ENCODE results near the gene TTC31. TPM values are rescaled to one million over a fixed set of nuclear protein-coding genes. Genes with fewer than 3 reads are reported as not detected.

Gene TTC31
- total RNA-seq, 8 experiments from 2014 or later, result 4.0 to 23.5 (median 10.2) TPM

- H3K4me3 ChIP-seq, result peak within 1 kb of the TSS; percentile 71 to 92 (median 81)
- WGBS, 10 experiments, result 0 to 8% (median 0%) methylated on average over 1 to 5 of the region's 56 CpGs; no CpG with 5 or more reads in 3 of the 10 experiments
- peak within 1 kb of the TSS; percentile 99 to 100 for H3K27ac ChIP-seq
- ATAC-seq (replicated peaks in 6 of 8), result peak; percentile 74 to 91 (median 86)
- H3K4me1 ChIP-seq (replicated peaks in 1 of 2), result peaks cover 16 to 18% of the 10 kb centered on the region in 2 donors
- in situ Hi-C loops (cut with MboI; ENCODE audit: low pct_unique_long_range_greater_than_20kb in 2 of 9, low sequenced_read_pairs in 9 of 9, unreplicated experiment in 9 of 9), result no loop called here
Measured at GRCh38 chr2:74507145-74507925, 24.5 kb downstream of the TTC31 start, which contains the start of gene PCGF1. Gene PCGF1, minus strand, starts transcription at chr2:74507695. Its CDS starts 27 bp downstream, at chr2:74507668.

GRCh38 chr2:74507926-74508520 is 25.1 kb downstream of the TTC31 start:
- ATAC-seq (replicated peaks in 6 of 8), result peak; percentile 9 to 58 (median 53)
- H3K27ac ChIP-seq, result peak overlapping the region; percentile 99 to 100

GRCh38 chr2:74510272-74510671 is 27.4 kb downstream of the TTC31 start:
- no peak overlapping the region for H3K27ac ChIP-seq
- 14 to 100% (median 72%) methylated on average over 1 to 4 of the region's 4 CpGs for WGBS, 10 experiments
- no peak for ATAC-seq (replicated peaks in 6 of 8)
- H3K4me1 ChIP-seq (replicated peaks in 1 of 2), result peaks cover 12 to 13% of the 10 kb centered on the region in 2 donors
- in situ Hi-C loops (cut with MboI; ENCODE audit: low pct_unique_long_range_greater_than_20kb in 2 of 9, low sequenced_read_pairs in 9 of 9, unreplicated experiment in 9 of 9), result no loop called here
- no peak overlapping the region for H3K4me3 ChIP-seq

More at GRCh38 chr2:74507926-74508520, 25.1 kb downstream of the TTC31 start:
- peak overlapping the region; percentile 71 to 92 (median 81) for H3K4me3 ChIP-seq
- WGBS, 10 experiments, result 0 to 100% (median 8%) methylated on average over 2 to 11 of the region's 38 CpGs; no CpG with 5 or more reads in 1 of the 10 experiments
- in situ Hi-C loops (cut with MboI; ENCODE audit: low pct_unique_long_range_greater_than_20kb in 2 of 9, low sequenced_read_pairs in 9 of 9, unreplicated experiment in 9 of 9), result no loop called here
- peaks cover 13 to 16% of the 10 kb centered on the region in 2 donors for H3K4me1 ChIP-seq (replicated peaks in 1 of 2)

GRCh38 chr2:74511104-74511989 is 28.5 kb downstream of the TTC31 start:
- in situ Hi-C loops (cut with MboI; ENCODE audit: low pct_unique_long_range_greater_than_20kb in 2 of 9, low sequenced_read_pairs in 9 of 9, unreplicated experiment in 9 of 9), result no loop called here
- Histone ChIP-seq H3K27ac (no peak overlapping the region), H3K4me3 (no peak overlapping the region), H3K4me1 (replicated peaks in 1 of 2) (peaks cover 7 to 8% of the 10 kb centered on the region in 2 donors)
- ATAC-seq (replicated peaks in 6 of 8), result no peak
- 27 to 80% (median 40%) methylated on average over 2 to 9 of the region's 11 CpGs; no CpG with 5 or more reads in 3 of the 10 experiments for WGBS, 10 experiments

GRCh38 chr2:74512744-74513604 is 30.1 kb downstream of the TTC31 start:
- in situ Hi-C loops (cut with MboI; ENCODE audit: low pct_unique_long_range_greater_than_20kb in 2 of 9, low sequenced_read_pairs in 9 of 9, unreplicated experiment in 9 of 9), result no loop called here
- WGBS, 10 experiments, result 0 to 33% (median 14%) methylated on average over 1 to 2 of the region's 36 CpGs; no CpG with 5 or more reads in 6 of the 10 experiments
- ATAC-seq (replicated peaks in 6 of 8), result peak in 1 of 8 experiments; percentile 7
- H3K4me1 ChIP-seq (replicated peaks in 1 of 2), result peaks cover 3 to 4% of the 10 kb centered on the region in 2 donors
- H3K27ac ChIP-seq, result no peak overlapping the region
- no peak overlapping the region for H3K4me3 ChIP-seq

GRCh38 chr2:74513605-74514367 is 30.9 kb downstream of the TTC31 start:
- no peak overlapping the region for H3K27ac ChIP-seq
- no peak overlapping the region for H3K4me3 ChIP-seq
- WGBS, 10 experiments, result 1 to 20% (median 5%) methylated on average over 2 to 18 of the region's 52 CpGs; no CpG with 5 or more reads in 6 of the 10 experiments
- in situ Hi-C loops (cut with MboI; ENCODE audit: low pct_unique_long_range_greater_than_20kb in 2 of 9, low sequenced_read_pairs in 9 of 9, unreplicated experiment in 9 of 9), result no loop called here
- ATAC-seq (replicated peaks in 6 of 8), result peak; percentile 15 to 68 (median 40)
- H3K4me1 ChIP-seq (replicated peaks in 1 of 2), result peaks cover 0 to 3% of the 10 kb centered on the region in 2 donors

GRCh38 chr2:74514368-74515270 is 31.7 kb downstream of the TTC31 start, which contains the start of gene TLX2:
Gene TLX2, plus strand, starts transcription at chr2:74514450. Its CDS starts 357 bp downstream, at chr2:74514807.
- ATAC-seq (replicated peaks in 6 of 8), result peak in 7 of 8 experiments; percentile 4 to 46 (median 35)
- in situ Hi-C loops (cut with MboI; ENCODE audit: low pct_unique_long_range_greater_than_20kb in 2 of 9, low sequenced_read_pairs in 9 of 9, unreplicated experiment in 9 of 9), result no loop called here
- 3 to 25% methylated on average over 4 to 21 of the region's 82 CpGs; no CpG with 5 or more reads in 8 of the 10 experiments for WGBS, 10 experiments
- no peak within 1 kb of the TSS for H3K27ac ChIP-seq
- peaks cover 0 to 3% of the 10 kb centered on the region in 2 donors for H3K4me1 ChIP-seq (replicated peaks in 1 of 2)
- no peak within 1 kb of the TSS for H3K4me3 ChIP-seq

GRCh38 chr2:74515271-74515980 is 32.5 kb downstream of the TTC31 start:
- Histone ChIP-seq H3K4me3 (peak overlapping the region in 2 of 5 donors; percentile 25 to 35), H3K27ac (no peak overlapping the region), H3K4me1 (replicated peaks in 1 of 2) (peaks cover 0 to 3% of the 10 kb centered on the region in 2 donors)
- ATAC-seq (replicated peaks in 6 of 8), result no peak
- 12 to 33% (median 21%) methylated on average over 3 to 13 of the region's 60 CpGs; no CpG with 5 or more reads in 7 of the 10 experiments for WGBS, 10 experiments
- in situ Hi-C loops (cut with MboI; ENCODE audit: low pct_unique_long_range_greater_than_20kb in 2 of 9, low sequenced_read_pairs in 9 of 9, unreplicated experiment in 9 of 9), result no loop called here

- H3K27ac ChIP-seq, result no peak overlapping the region
- in situ Hi-C loops (cut with MboI; ENCODE audit: low pct_unique_long_range_greater_than_20kb in 2 of 9, low sequenced_read_pairs in 9 of 9, unreplicated experiment in 9 of 9), result no loop called here
- H3K4me1 ChIP-seq (replicated peaks in 1 of 2), result peaks cover 0 to 3% of the 10 kb centered on the region in 2 donors
- ATAC-seq (replicated peaks in 6 of 8), result peak; percentile 31 to 96 (median 83)
- WGBS, 10 experiments, result 4 to 20% (median 15%) methylated on average over 1 to 27 of the region's 72 CpGs; no CpG with 5 or more reads in 7 of the 10 experiments
- H3K4me3 ChIP-seq, result peak overlapping the region; percentile 9 to 35 (median 24)
Measured at GRCh38 chr2:74515981-74516633, 33.2 kb downstream of the TTC31 start.

GRCh38 chr2:74516650-74517049 is 33.8 kb downstream of the TTC31 start:
- in situ Hi-C loops (cut with MboI; ENCODE audit: low pct_unique_long_range_greater_than_20kb in 2 of 9, low sequenced_read_pairs in 9 of 9, unreplicated experiment in 9 of 9), result no loop called here
- ATAC-seq (replicated peaks in 6 of 8), result no peak
- 58 to 100% (median 68%) methylated on average over 1 to 9 of the region's 13 CpGs; no CpG with 5 or more reads in 3 of the 10 experiments for WGBS, 10 experiments
- Histone ChIP-seq H3K4me1 (replicated peaks in 1 of 2) (peaks cover 0 to 3% of the 10 kb centered on the region in 2 donors), H3K4me3 (peak overlapping the region in 3 of 5 donors; percentile 20 to 35 (median 24)), H3K27ac (no peak overlapping the region)

Measured in motor neuron (in vitro differentiated cells).